ENCODE results near the gene IL17B. TPM values are rescaled to one million over a fixed set of nuclear protein-coding genes. Genes with fewer than 3 reads are reported as not detected.

The IL17B gene
- total RNA-seq, 1 experiment from 2014 or later, result not detected

DNA sequence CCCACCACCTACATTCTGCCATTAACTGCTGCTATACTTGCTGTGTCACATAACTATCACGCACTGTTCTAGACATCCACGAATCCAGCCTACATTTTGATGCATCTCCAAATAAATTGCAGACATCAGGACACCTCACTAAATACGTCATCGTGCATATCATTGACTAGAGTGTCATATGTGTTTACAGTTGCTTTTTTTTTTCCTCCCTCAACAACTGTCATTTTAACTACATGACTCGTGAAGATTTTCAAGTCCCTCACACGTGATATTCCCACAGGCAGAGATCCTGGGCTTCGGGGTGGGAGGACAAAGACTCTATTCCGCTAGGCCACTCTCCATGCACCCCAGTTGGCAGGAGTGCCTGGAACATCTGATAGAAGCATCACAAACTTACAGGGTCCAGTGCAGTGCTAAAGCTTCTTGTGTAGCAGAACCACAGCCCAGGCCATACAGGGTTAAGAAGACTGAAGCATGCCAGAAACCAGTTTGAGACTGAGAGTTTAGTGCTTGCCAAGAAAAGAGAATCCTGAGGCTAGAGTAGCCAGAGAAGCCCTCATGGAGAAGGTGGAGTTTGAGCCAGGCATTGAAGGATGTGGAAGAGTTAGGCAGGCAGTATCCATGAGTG, 20.1 kb downstream of the IL17B start:
- no peak for DNase-seq
- no peak overlapping the region for H3K27ac Mint-ChIP-seq (ENCODE audit: unreplicated experiment)
- TF ChIP-seq, protein P1, sequence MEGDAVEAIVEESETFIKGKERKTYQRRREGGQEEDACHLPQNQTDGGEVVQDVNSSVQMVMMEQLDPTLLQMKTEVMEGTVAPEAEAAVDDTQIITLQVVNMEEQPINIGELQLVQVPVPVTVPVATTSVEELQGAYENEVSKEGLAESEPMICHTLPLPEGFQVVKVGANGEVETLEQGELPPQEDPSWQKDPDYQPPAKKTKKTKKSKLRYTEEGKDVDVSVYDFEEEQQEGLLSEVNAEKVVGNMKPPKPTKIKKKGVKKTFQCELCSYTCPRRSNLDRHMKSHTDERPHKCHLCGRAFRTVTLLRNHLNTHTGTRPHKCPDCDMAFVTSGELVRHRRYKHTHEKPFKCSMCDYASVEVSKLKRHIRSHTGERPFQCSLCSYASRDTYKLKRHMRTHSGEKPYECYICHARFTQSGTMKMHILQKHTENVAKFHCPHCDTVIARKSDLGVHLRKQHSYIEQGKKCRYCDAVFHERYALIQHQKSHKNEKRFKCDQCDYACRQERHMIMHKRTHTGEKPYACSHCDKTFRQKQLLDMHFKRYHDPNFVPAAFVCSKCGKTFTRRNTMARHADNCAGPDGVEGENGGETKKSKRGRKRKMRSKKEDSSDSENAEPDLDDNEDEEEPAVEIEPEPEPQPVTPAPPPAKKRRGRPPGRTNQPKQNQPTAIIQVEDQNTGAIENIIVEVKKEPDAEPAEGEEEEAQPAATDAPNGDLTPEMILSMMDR (IDR thresholded peaks at IDR 0.05; ENCODE audit: insufficient read depth in 1 of 2, low read depth in 1 of 2, low read length in 1 of 2, severe bottlenecking in 1 of 2, unreplicated experiment in 1 of 2), result no peak
- H3K27me3 ChIP-seq (replicated peaks; ENCODE audit: control insufficient read depth, insufficient read depth, low read length), result no peaks in the 10 kb centered on the region
- ChIA-PET CTCF (interaction anchor here (1.7 to 2.2 kb wide), 3 partner anchors 8 to 93 kb away, joined by 8 to 40 read pairs (median 9); partner anchors contain the start of gene GRPEL2), POLR2A (no interaction called here)
- intact Hi-C loops (cut with micrococcal nuclease; ENCODE audit: unreplicated experiment), result no loop called here
- H3K9me3 ChIP-seq, result no peaks in the 10 kb centered on the region
- no peaks in the 10 kb centered on the region for H3K9me3 Mint-ChIP-seq (ENCODE audit: unreplicated experiment)
- H3K4me1 ChIP-seq, result peaks cover 6% of the 10 kb centered on the region
- H3K27me3 Mint-ChIP-seq (ENCODE audit: insufficient read depth, unreplicated experiment), result no peaks in the 10 kb centered on the region
- H3K4me3 ChIP-seq (ENCODE audit: low read depth, low read length), result no peak overlapping the region; the same call in 1 of the 2 replicates
- no peaks in the 10 kb centered on the region for H3K36me3 ChIP-seq (ENCODE audit: control insufficient read depth, insufficient read depth, low read length)
- no TSS peak for BruUV-seq (replicated peaks)
- peaks cover 16% of the 10 kb centered on the region for H3K36me3 Mint-ChIP-seq (ENCODE audit: insufficient read depth, unreplicated experiment)
- H3K4me1 Mint-ChIP-seq (ENCODE audit: low read depth, unreplicated experiment), result no peaks in the 10 kb centered on the region
- peak overlapping the region; percentile 90 for H3K4me3 Mint-ChIP-seq (ENCODE audit: unreplicated experiment)

DNA sequence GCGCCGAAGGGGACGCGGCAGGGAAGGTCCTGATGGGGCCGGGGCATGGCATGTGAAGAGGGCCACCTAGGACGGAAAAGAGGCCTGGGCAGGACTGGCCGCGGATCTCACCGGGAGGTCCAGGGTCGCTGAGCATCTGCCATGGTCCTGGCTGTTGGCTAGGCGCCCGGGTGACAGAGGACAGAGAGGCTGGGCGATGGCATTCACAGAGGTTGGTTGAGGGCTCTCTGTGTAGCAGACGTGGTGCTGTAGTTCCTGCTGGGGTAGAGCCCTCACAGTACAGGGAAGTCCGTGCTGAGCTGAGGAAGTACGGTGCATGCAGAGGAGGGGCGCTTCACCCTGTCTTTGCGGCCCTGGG, 20.8 kb downstream of the IL17B start:
- H3K4me3 ChIP-seq (ENCODE audit: low read depth, low read length), result peak overlapping the region; percentile 68
- CTCF ChIA-PET, result interaction anchor here (0.6 to 2.2 kb wide), 11 partner anchors 9 to 602 kb away, joined by 3 to 40 read pairs (median 4); partner anchors contain the start of genes CSNK1A1, GRPEL2 and SLC26A2
- BruUV-seq (replicated peaks), result TSS peak; percentile 8
- DNase-seq, result no peak
- H3K36me3 ChIP-seq (ENCODE audit: control insufficient read depth, insufficient read depth, low read length), result no peaks in the 10 kb centered on the region
- H3K4me1 Mint-ChIP-seq (ENCODE audit: low read depth, unreplicated experiment), result no peaks in the 10 kb centered on the region
- TF ChIP-seq, protein P1 (IDR thresholded peaks at IDR 0.05; ENCODE audit: insufficient read depth in 1 of 2, low read depth in 1 of 2, low read length in 1 of 2, severe bottlenecking in 1 of 2, unreplicated experiment in 1 of 2), result no peak
- peaks cover 6% of the 10 kb centered on the region for H3K4me1 ChIP-seq
- POLR2A ChIA-PET, result interaction anchor here (0.8 to 2.1 kb wide), 3 partner anchors 12 to 193 kb away, joined by 4 to 42 read pairs (median 5); partner anchors contain the start of genes CSNK1A1 and GRPEL2
- intact Hi-C loops (cut with micrococcal nuclease; ENCODE audit: unreplicated experiment), result no loop called here
- H3K27ac Mint-ChIP-seq (ENCODE audit: unreplicated experiment), result no peak overlapping the region
- H3K9me3 Mint-ChIP-seq (ENCODE audit: unreplicated experiment), result no peaks in the 10 kb centered on the region
- no peaks in the 10 kb centered on the region for H3K27me3 Mint-ChIP-seq (ENCODE audit: insufficient read depth, unreplicated experiment)
- no peaks in the 10 kb centered on the region for H3K9me3 ChIP-seq
- H3K27me3 ChIP-seq (replicated peaks; ENCODE audit: control insufficient read depth, insufficient read depth, low read length), result no peaks in the 10 kb centered on the region
- peaks cover 23% of the 10 kb centered on the region for H3K36me3 Mint-ChIP-seq (ENCODE audit: insufficient read depth, unreplicated experiment)
- peak overlapping the region; percentile 90 for H3K4me3 Mint-ChIP-seq (ENCODE audit: unreplicated experiment)

DNA sequence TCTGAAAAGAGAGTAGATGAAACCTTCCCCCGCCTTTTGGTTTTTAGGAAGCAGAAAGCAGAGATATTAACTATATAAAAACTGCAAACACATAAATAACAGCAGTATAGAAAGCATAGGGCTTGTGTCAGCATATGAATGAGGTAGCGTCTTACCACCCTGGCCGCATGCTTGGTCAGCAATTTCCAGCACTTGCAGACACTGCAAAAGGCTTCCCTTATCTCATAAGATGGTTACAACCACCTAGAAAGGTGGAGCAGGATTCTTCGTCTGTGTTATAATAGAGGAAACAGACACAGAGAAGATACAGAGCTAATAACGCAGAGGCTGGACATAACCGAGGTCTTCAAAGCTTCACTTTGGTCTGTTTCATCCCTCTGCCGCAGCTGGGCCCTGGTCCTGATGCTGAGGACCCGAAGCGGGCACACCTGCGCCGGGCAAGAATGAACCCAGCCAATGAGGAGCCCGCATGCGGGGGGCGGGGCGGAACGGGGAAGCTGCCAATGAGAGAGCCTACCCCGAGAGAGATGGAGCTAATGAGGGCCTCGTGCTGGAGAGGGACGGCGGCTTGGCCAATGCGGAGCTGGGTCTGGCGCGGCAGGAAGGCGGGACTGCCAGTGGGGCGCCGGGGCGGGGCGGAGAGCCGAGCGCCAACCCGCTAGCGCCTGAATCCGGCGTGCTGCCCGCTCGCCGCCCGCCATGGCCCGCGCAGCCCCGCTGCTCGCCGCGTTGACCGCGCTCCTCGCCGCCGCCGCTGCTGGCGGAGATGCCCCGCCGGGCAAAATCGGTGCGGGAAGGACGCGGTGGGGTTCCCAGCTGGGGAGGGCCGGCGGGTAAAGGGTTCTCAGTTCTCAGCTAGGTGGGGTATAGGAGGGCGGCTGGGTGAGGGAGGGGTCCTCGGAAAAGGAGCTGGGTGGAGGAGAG, 21.5 kb downstream of the IL17B start, which contains the start of gene PCYOX1L:
PCYOX1L (plus strand) TSS at position 677 of the 924 bp plus-strand sequence; CDS start at position 700, 23 bp downstream.
- Histone ChIP-seq H3K4me1 (peaks cover 6% of the 10 kb centered on the region), H3K4me3 (ENCODE audit: low read depth, low read length) (peak within 1 kb of the TSS; percentile 68), H3K36me3 (ENCODE audit: control insufficient read depth, insufficient read depth, low read length) (no peaks in the 10 kb centered on the region), H3K9me3 (no peaks in the 10 kb centered on the region), H3K27me3 (replicated peaks; ENCODE audit: control insufficient read depth, insufficient read depth, low read length) (no peaks in the 10 kb centered on the region)
- intact Hi-C loops (cut with micrococcal nuclease; ENCODE audit: unreplicated experiment), result loop anchor here (1.0 kb wide), 1 partner anchor 12 kb away; the partner anchor contains the start of gene GRPEL2
- H3K4me1 Mint-ChIP-seq (ENCODE audit: low read depth, unreplicated experiment), result no peaks in the 10 kb centered on the region
- CTCF ChIA-PET, result interaction anchor here (0.6 to 2.2 kb wide), 12 partner anchors 9 to 603 kb away, joined by 3 to 40 read pairs (median 4); partner anchors contain the start of genes ABLIM3, CSNK1A1, GRPEL2 and SLC26A2
- no TSS peak for BruUV-seq (replicated peaks)
- peak within 1 kb of the TSS; percentile 90 for H3K4me3 Mint-ChIP-seq (ENCODE audit: unreplicated experiment)
- H3K27me3 Mint-ChIP-seq (ENCODE audit: insufficient read depth, unreplicated experiment), result no peaks in the 10 kb centered on the region
- no peaks in the 10 kb centered on the region for H3K9me3 Mint-ChIP-seq (ENCODE audit: unreplicated experiment)
- TF ChIP-seq, protein P1 (IDR thresholded peaks at IDR 0.05; ENCODE audit: insufficient read depth in 1 of 2, low read depth in 1 of 2, low read length in 1 of 2, severe bottlenecking in 1 of 2, unreplicated experiment in 1 of 2), result no peak
- peaks cover 26% of the 10 kb centered on the region for H3K36me3 Mint-ChIP-seq (ENCODE audit: insufficient read depth, unreplicated experiment)
- peak; percentile 95 to 97 for DNase-seq
- POLR2A ChIA-PET, result interaction anchor here (0.6 to 2.1 kb wide), 4 partner anchors 12 to 1091 kb away, joined by 3 to 42 read pairs (median 4); partner anchors contain the start of genes CSNK1A1 and GRPEL2
- H3K27ac Mint-ChIP-seq (ENCODE audit: unreplicated experiment), result no peak within 1 kb of the TSS
